GM19035 (cell line): Measurements from ENCODE around the gene MRPS27.

Experiments used
- ATAC-seq: cut with Tn5 transposase; IDR thresholded peaks from one replicate; pipeline ENCODE4 v1.9.1; 2021; ENCODE audit not compliant: unreplicated experiment

The MRPS27 gene

GRCh38 chr5:72206160-72206559 is 113.9 kb downstream of the MRPS27 start:
- no peak for ATAC-seq

GRCh38 chr5:72205431-72206009 is 114.5 kb downstream of the MRPS27 start:
- no peak for ATAC-seq

DNA sequence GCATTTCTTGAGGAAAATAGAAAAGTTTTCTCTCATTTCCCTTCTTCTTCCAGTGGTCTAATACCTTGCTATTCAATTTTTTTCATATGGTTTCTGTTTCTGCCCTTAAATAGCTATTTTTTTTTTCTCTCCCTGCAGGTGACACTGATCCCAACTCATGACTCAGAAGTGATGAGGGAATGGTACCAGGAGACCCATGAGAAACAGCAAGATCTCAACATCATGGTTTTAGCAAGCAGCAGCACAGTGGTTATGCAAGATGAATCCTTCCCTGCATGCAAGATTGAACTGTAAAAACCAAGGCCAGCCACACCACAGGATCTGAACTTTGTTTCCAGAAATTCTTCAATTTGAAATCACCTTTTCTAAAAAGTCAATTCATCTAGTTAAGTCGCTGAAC is 115.1 kb downstream of the MRPS27 start:
- no peak for ATAC-seq

GRCh38 chr5:72203251-72203845 is 116.7 kb downstream of the MRPS27 start:
- ATAC-seq, result no peak

GRCh38 chr5:72202331-72202825 is 117.7 kb downstream of the MRPS27 start:
- no peak for ATAC-seq

GRCh38 chr5:72199681-72200080 is 120.4 kb downstream of the MRPS27 start:
- no peak for ATAC-seq

- no peak for ATAC-seq
Observed at GRCh38 chr5:72197393-72197792, 122.6 kb downstream of the MRPS27 start.

- no peak for ATAC-seq
Observed at GRCh38 chr5:72195581-72195980, 124.5 kb downstream of the MRPS27 start.

DNA sequence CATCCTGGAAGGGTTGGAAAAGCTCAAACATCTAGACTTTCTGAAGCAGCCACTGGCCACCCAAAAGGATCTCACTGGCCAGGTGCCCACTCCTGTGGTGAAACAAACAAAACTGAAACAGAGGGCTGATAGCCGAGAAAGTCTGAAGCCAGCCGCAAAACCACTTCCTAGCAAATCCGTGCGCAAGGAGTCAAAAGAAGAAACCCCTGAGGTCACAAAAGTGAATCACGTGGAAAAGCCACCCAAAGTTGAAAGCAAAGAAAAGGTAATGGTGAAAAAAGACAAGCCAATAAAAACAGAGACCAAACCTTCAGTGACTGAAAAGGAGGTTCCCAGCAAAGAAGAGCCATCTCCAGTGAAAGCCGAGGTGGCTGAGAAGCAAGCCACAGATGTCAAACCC is 125.2 kb downstream of the MRPS27 start:
- peak; percentile 97 for ATAC-seq

DNA sequence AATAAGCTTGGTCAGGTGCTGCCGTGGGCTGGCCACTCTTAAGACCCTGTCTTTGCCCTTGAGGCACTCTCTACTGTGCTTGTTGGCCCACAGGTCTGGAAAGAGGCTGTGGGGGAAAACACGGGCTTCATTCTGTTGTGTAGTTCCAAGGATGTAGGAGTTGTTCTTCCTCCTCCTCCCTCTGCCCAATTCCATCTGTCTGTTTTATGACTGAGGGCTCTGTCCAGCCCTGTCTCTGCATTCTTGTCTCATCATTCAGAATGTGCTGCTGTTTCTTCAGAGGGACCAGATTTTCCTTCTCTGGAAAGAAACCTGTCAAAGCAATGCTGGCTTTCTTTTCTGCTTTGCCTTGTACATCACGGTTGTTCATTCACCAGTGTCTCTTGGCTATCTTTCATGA is 128.6 kb downstream of the MRPS27 start:
- no peak for ATAC-seq

DNA sequence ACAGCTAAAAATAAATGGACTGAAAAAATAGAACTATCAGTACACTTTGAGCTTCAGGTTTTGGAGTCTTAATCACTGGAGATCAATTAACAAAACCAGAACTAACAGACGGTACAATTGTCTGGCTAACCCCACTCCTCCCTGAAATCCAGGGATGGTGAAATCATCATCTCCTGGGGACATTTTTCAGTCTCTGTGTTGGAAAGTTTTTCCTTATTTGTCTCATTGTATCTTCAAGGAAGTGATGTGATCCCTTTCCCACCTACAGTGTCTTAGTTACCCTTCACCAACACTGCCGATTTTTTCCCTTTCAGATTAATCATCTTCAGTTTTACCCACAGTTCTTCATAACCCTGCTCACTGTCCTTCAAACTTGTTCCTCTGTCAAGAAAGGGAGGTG is 130.9 kb downstream of the MRPS27 start:
- no peak for ATAC-seq

- ATAC-seq, result no peak
Observed at GRCh38 chr5:72188166-72188565, 131.9 kb downstream of the MRPS27 start.

- ATAC-seq, result no peak
Observed at GRCh38 chr5:72187388-72188075, 132.5 kb downstream of the MRPS27 start.

GRCh38 chr5:72185496-72186329 is 134.3 kb downstream of the MRPS27 start:
- no peak for ATAC-seq

DNA sequence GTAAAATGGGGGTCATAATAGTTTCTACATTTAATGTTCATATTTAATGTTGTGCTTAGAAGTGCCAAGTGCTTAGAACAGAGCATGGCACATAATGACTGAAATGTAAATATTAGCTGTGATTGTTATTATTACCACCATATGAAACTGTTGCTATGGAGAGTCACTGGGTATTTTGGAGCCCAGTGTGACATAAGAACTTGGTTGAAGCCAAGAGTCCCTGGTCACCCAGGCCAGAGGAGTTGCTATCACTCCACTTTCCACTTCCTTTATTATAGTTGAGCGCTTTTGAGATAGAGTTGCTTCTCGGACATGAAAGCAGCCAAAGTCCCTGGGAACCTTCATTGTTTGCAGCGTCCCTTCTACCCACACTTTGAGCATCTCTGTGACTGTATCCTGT is 135.6 kb downstream of the MRPS27 start:
- ATAC-seq, result no peak

DNA sequence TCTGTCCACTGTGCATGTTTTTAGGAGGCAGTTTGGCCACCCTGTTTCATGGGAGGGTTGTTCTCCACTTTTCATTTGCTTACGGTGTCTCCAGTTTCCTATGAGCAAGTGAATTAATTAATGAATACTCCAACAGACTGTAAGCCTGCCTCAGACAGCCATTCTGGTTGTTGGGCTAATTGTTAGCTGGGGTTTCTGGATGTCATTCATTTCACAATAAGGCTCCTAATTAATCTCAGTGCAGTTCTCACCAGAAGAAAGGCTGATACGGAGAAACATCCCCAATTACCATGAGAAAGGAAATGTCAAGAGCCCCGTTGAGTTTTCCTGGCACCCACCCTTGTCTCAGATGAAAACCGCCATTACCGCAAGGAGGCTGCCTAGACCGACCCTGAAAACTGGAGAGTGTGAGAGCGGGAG is 136.9 kb downstream of the MRPS27 start:
- no peak for ATAC-seq

DNA sequence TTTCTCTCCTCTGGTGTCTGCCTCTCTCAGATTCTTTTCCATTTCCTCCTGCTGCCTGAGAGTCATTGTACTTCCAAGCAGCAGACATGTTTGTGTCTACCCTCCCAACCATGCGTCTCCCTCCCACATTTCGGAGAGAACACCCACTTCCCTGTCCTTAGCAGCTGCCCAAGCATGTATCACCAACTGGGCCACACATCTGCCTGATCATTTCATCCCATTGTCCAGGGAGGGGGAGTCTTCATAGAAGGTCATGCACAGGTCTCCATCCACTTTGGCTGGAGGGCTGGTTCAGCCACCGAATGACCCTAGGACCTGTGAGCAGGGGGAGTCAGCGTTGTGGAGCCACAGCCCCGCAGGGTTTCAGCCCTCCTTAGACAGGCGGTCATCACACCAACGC is 137.4 kb downstream of the MRPS27 start:
- no peak for ATAC-seq

DNA sequence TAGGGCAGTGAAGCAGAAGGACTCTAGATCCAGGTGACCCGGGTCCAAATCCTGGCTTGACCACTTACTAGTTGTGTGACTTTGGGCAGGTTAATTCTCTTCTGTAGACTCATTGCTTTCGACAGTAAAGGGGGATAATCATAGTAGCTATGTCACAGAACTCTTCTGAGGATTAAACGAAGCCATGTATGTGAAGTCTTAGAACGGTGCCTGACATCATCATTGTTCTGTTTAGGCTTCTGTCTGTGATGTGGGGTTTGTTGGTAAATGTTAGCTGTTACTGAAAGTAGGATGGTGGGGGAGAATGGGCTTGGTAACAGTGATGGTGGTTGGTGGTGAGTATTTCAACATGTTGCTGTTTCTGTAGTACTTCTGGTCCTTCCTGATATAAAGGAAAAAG is 139.1 kb downstream of the MRPS27 start:
- ATAC-seq, result no peak

- ATAC-seq, result no peak
Observed at GRCh38 chr5:72179816-72180440, 140.1 kb downstream of the MRPS27 start.

- no peak for ATAC-seq
Observed at GRCh38 chr5:72179028-72179815, 140.8 kb downstream of the MRPS27 start.
